K562 (cell line): ENCODE measurements around the gene R3HDM2. TPM values are rescaled to one million over a fixed set of nuclear protein-coding genes. Genes with fewer than 3 reads are reported as not detected.

Source experiments
- ETV6 ChIP-seq, 3 experiments: fragments of 150-350 bp in 1 of 3; sonication (generic) in 1 of 3; formaldehyde crosslinking in 1 of 3; IDR thresholded peaks; 2 replicates each; pipeline versions ENCODE4 v1.6.1 to v1.8.0; 2014 to 2022; ENCODE audit warnings: borderline replicate concordance in 2 of 3, low read depth in 2 of 3, antibody characterized with exemption in 1 of 3, low read length in 1 of 3, mild to moderate bottlenecking in 1 of 3, missing genetic modification reagents in 1 of 3
- ID3 ChIP-seq, 2 experiments: fragments of 250-450 bp in 1 of 2; fragments of 450-650 bp in 1 of 2; sonication (Bioruptor Pico) in 1 of 2; IDR thresholded peaks; 2 replicates each; pipeline versions ENCODE4 v1.6.1 to v1.8.0; 2016 to 2021; ENCODE audit warnings: mild to moderate bottlenecking in 2 of 2, moderate library complexity in 2 of 2, missing compliant biosample characterization in 1 of 2, missing genetic modification characterization in 1 of 2
- NONO ChIP-seq, 2 experiments: fragments of 200-400 bp in 1 of 2; fragments of 450-650 bp in 1 of 2; formaldehyde crosslinking in 1 of 2; IDR thresholded peaks; 2 replicates each; pipeline ENCODE4 v1.6.1; 2017; ENCODE audit warnings: low read depth in 2 of 2, mild to moderate bottlenecking in 2 of 2, moderate library complexity in 2 of 2, low read length in 1 of 2
- POLR2A ChIP-seq: fragments of 450-650 bp; conservative IDR thresholded peaks from 2 replicates; pipeline ENCODE4 v1.6.1; 2016
- SIRT6 ChIP-seq: IDR thresholded peaks from one replicate; pipeline ENCODE4 v1.6.1; 2012; ENCODE audit warnings: low read depth, mild to moderate bottlenecking, control low read depth, inconsistent platforms, low read length, moderate library complexity
- STAT6 ChIP-seq: sonication (generic); formaldehyde crosslinking; IDR thresholded peaks from 2 replicates; pipeline ENCODE4 v1.8.1; 2023; ENCODE audit warnings: mild to moderate bottlenecking, missing genetic modification reagents
- ZHX1 ChIP-seq: fragments of 150-350 bp; conservative IDR thresholded peaks from 2 replicates; pipeline ENCODE4 v1.6.1; 2014; ENCODE audit warnings: low read length
- ZNF280A ChIP-seq: fragments of 450-650 bp; IDR thresholded peaks from 2 replicates; pipeline ENCODE4 v1.6.1; 2018; ENCODE audit warnings: mild to moderate bottlenecking, low read depth; ENCODE audit not compliant: partially characterized antibody
- ZNF316 ChIP-seq: fragments of 450-650 bp; IDR thresholded peaks from 2 replicates; pipeline ENCODE4 v1.6.1; 2016
- ZNF592 ChIP-seq: fragments of 450-650 bp; IDR thresholded peaks from 2 replicates; pipeline ENCODE4 v1.6.1; 2017; ENCODE audit warnings: antibody characterized with exemption, mild to moderate bottlenecking
- ZNF639 ChIP-seq, 2 experiments: fragments of 200-800 bp in 1 of 2; sonication (Bioruptor generic) in 1 of 2; sonication (generic) in 1 of 2; formaldehyde crosslinking in 1 of 2; IDR thresholded peaks in 1 of 2; conservative IDR thresholded peaks in 1 of 2; 2 replicates each; pipeline versions ENCODE4 v1.5.0 to v1.6.1; 2016 to 2020; ENCODE audit warnings: missing compliant biosample characterization in 1 of 2, missing genetic modification characterization in 1 of 2, missing genetic modification reagents in 1 of 2
- polyA plus RNA-seq, 8 experiments: library from polyadenylated mRNA; depleted of rRNA in 4 of 8; stranded (reverse) in 5 of 8; unstranded in 3 of 8; fragments of >200 nt; fragmentation: Nextera tagmentation in 2 of 8; fragmentation: Illumina TruSeq in 1 of 8; extraction: Ambion mirVana in 2 of 8; extraction: Trizol in 1 of 8; gene quantifications; 2 replicates each; pipeline versions ENCODE4 v1.2.1 to v1.2.3, GENCODE V29; 2011 to 2014; ENCODE audit warnings: inconsistent platforms in 1 of 8, missing spikeins in 1 of 8
- total RNA-seq, 7 experiments: library from RNA; depleted of rRNA in 6 of 7; stranded (reverse); fragments of >200 nt in 6 of 7; fragmentation: Illumina TruSeq in 2 of 7; extraction: Trizol in 2 of 7; gene quantifications; 2 replicates each; pipeline versions ENCODE4 v1.2.1 to v1.2.3, GENCODE V29; 2011 to 2021; ENCODE audit warnings: low replicate concordance in 1 of 7

The R3HDM2 gene
- total and polyA plus RNA-seq, 9 of the 15 experiments (the other 6 are each of a cell fraction or from before 2014, with no cell fraction given), result 3.3 to 18.8 (median 9.0) TPM

- TF ChIP-seq ZNF280A, result no peak
- no peak for TF ChIP-seq SIRT6
- no peak for TF ChIP-seq ZNF639 (CRISPR knock-in tag; conservative IDR thresholded peaks at IDR 0.05 in 1 of 2, IDR thresholded peaks at IDR 0.05 in 1 of 2)
- TF ChIP-seq ETV6 (IDR thresholded peaks at IDR 0.05; ENCODE audit: borderline replicate concordance in 1 of 2, low read depth in 2 of 2, low read length in 1 of 2), result no peak; a peak in 1 of 4 replicates
- TF ChIP-seq ETV6 (CRISPR knock-in tag; IDR thresholded peaks at IDR 0.05; ENCODE audit: borderline replicate concordance), result no peak
- no peak for TF ChIP-seq ID3 (CRISPR knock-in tag; IDR thresholded peaks at IDR 0.05)
- TF ChIP-seq ID3 (tag; IDR thresholded peaks at IDR 0.05), result no peak
- peak; percentile 43 for TF ChIP-seq ZNF592
- TF ChIP-seq NONO (IDR thresholded peaks at IDR 0.05; ENCODE audit: low read depth in 2 of 2, low read length in 1 of 2), result no peak
- TF ChIP-seq POLR2A, result peak; percentile 41; the same call in 1 of the 2 replicates
- TF ChIP-seq STAT6, result no peak
- TF ChIP-seq ZNF316, result no peak
- no peak for TF ChIP-seq ZHX1
Measured at GRCh38 chr12:57235017-57235727, 195.7 kb downstream of the R3HDM2 start (continued).
